Measurements from ENCODE around the gene CASP5.
"Not testable (repeated sequence)": the region's sequence is repeated elsewhere in the genome, so short reads cannot be mapped to it uniquely, and the experiment has no call there.

The CASP5 gene

DNA sequence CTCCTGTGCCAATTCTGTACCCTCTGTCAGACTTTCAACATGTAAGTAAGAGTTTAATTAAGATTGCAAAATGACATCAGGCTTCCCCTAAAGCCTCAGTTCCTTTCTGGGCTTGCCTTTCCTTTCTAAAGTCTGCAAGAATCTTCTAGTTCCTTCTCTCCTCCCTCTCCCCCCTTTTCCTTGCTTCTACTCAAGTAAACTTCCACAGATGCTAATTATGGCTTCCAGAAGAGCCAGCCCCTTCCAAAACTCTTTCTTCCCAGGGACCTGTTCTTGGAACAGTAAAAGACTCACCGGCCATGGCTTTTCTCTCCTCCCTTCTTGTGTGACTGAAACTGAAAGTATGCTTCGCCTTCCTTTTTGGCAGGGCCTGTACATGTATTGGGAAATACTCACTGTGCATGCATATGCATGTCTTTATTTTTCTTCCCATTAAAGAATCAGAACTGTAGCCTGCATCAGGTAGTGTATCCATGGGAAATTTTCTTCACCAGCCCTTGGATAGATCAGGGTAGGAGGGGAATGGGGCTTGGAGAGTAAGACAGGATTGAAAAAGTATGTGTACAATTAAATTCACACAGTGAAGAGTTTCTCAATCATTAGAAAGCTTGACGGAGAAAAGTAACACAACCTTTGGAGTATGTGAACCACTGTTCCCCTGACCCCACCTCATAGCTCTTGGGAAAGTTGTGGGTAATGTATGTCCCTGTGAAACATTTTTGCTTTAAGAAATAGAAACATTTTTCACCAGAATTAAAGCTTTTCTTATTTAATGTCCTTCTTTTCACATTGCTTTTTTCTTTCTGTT is 12.0 kb upstream of the CASP5 start, which contains the start of gene CASP1:
Gene CASP1 (minus strand): TSS at position 332 of the 808 bp plus-strand sequence. CDS start 31 bp downstream, at position 301.
- Histone ChIP-seq H3K9me2 (replicated peaks; ENCODE audit: insufficient read depth, low read length) (no peaks in the 10 kb centered on the region), H4K20me1 (ENCODE audit: low read depth, low read length) (no peaks in the 10 kb centered on the region), H3K36me3 (ENCODE audit: low read length) (no peaks in the 10 kb centered on the region), H3K79me2 (ENCODE audit: insufficient read depth, low read length) (no peaks in the 10 kb centered on the region), H3K27ac (ENCODE audit: low read depth, low read length) (no peak within 1 kb of the TSS), H3K4me3 (ENCODE audit: insufficient read depth, low read length, poor library complexity, severe bottlenecking) (no peak within 1 kb of the TSS), H2AFZ (ENCODE audit: low read depth, low read length, severe bottlenecking) (no peak within 1 kb of the TSS), H3K4me2 (ENCODE audit: low read depth, low read length, poor library complexity, severe bottlenecking) (no peak within 1 kb of the TSS), H3K27me3 (ENCODE audit: low read length) (no peaks in the 10 kb centered on the region), H3F3A (ENCODE audit: insufficient read depth) (no peaks in the 10 kb centered on the region), H3K9ac (ENCODE audit: low read length) (no peak within 1 kb of the TSS), H3K9me3 (ENCODE audit: insufficient read depth, low read length) (no peaks in the 10 kb centered on the region)
- no peak for TF ChIP-seq EZH2phosphoT487 (conservative IDR thresholded peaks at IDR 0.05; ENCODE audit: low read length)
- TF ChIP-seq CTCF (IDR thresholded peaks at IDR 0.05; ENCODE audit: insufficient read depth, low read length, poor library complexity, severe bottlenecking): no peak

DNA sequence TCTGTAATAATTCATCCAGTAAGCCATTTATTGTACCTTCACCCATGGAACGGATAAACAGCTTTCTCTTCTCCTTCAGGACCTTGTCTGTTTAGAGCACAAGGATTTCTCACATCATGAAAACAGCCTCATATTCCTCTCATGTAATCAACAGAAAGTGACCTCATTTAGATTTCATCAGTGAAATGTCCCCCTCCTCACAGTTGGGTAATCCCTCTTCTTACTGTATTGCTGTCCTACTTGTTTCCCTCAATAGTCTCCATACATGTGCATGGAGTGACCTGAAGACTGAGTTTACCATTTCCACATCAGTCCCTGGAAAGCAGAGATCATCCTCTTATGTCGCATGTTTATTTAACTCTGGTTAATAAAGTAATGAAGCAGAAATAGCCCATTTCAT is 11.4 kb upstream of the CASP5 start:
- not testable (repeated sequence) for H3K9ac ChIP-seq (ENCODE audit: low read length); H3K36me3 ChIP-seq (ENCODE audit: low read length); H3K4me2 ChIP-seq (ENCODE audit: low read depth, low read length, poor library complexity, severe bottlenecking); H3K9me3 ChIP-seq (ENCODE audit: insufficient read depth, low read length); H3K4me3 ChIP-seq (ENCODE audit: insufficient read depth, low read length, poor library complexity, severe bottlenecking); H2AFZ ChIP-seq (ENCODE audit: low read depth, low read length, severe bottlenecking); H3K27me3 ChIP-seq (ENCODE audit: low read length); H3F3A ChIP-seq (ENCODE audit: insufficient read depth); H3K27ac ChIP-seq (ENCODE audit: low read depth, low read length); H4K20me1 ChIP-seq (ENCODE audit: low read depth, low read length); H3K79me2 ChIP-seq (ENCODE audit: insufficient read depth, low read length); H3K9me2 ChIP-seq (replicated peaks; ENCODE audit: insufficient read depth, low read length)

DNA sequence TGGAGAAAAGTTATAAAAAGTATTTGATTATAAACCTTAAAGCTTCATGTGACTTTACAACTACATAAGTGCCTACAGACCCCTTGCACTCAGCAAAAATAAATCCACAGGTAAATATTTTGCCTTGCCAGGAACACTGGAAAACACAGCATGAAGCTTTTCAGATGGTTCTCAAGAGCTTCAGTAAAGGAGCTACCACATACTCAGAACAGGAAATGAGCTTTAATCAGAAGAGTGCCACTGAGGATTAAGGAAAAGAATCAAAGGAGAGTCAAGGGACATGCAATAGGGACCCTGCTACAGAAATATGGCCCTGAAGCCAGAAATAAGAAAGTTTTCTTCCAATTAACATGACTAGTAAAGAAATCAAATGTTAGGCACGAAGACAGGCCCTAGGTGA is 10.8 kb upstream of the CASP5 start:
- no peak overlapping the region for H3K4me2 ChIP-seq (ENCODE audit: low read depth, low read length, poor library complexity, severe bottlenecking)
- no peaks in the 10 kb centered on the region for H3K36me3 ChIP-seq (ENCODE audit: low read length)
- no peak overlapping the region for H3K27ac ChIP-seq (ENCODE audit: low read depth, low read length)
- no peaks in the 10 kb centered on the region for H3K27me3 ChIP-seq (ENCODE audit: low read length)
- H3F3A ChIP-seq (ENCODE audit: insufficient read depth): no peaks in the 10 kb centered on the region
- no peaks in the 10 kb centered on the region for H3K79me2 ChIP-seq (ENCODE audit: insufficient read depth, low read length)
- H2AFZ ChIP-seq (ENCODE audit: low read depth, low read length, severe bottlenecking): no peak overlapping the region
- H3K9me2 ChIP-seq (replicated peaks; ENCODE audit: insufficient read depth, low read length): no peaks in the 10 kb centered on the region
- no peaks in the 10 kb centered on the region for H4K20me1 ChIP-seq (ENCODE audit: low read depth, low read length)
- H3K9ac ChIP-seq (ENCODE audit: low read length): no peak overlapping the region
- TF ChIP-seq EZH2phosphoT487 (conservative IDR thresholded peaks at IDR 0.05; ENCODE audit: low read length) (no peak), CTCF (IDR thresholded peaks at IDR 0.05; ENCODE audit: insufficient read depth, low read length, poor library complexity, severe bottlenecking) (no peak)
- H3K4me3 ChIP-seq (ENCODE audit: insufficient read depth, low read length, poor library complexity, severe bottlenecking): no peak overlapping the region
- H3K9me3 ChIP-seq (ENCODE audit: insufficient read depth, low read length): no peaks in the 10 kb centered on the region

GRCh38 chr11:105033343-105033742 is 10.4 kb upstream of the CASP5 start:
- Histone ChIP-seq H2AFZ (ENCODE audit: low read depth, low read length, severe bottlenecking) (no peak overlapping the region), H4K20me1 (ENCODE audit: low read depth, low read length) (no peaks in the 10 kb centered on the region), H3K4me3 (ENCODE audit: insufficient read depth, low read length, poor library complexity, severe bottlenecking) (no peak overlapping the region), H3K9me3 (ENCODE audit: insufficient read depth, low read length) (no peaks in the 10 kb centered on the region), H3K36me3 (ENCODE audit: low read length) (no peaks in the 10 kb centered on the region), H3K4me2 (ENCODE audit: low read depth, low read length, poor library complexity, severe bottlenecking) (no peak overlapping the region), H3K27ac (ENCODE audit: low read depth, low read length) (no peak overlapping the region), H3K9ac (ENCODE audit: low read length) (no peak overlapping the region), H3K9me2 (replicated peaks; ENCODE audit: insufficient read depth, low read length) (no peaks in the 10 kb centered on the region), H3F3A (ENCODE audit: insufficient read depth) (no peaks in the 10 kb centered on the region), H3K79me2 (ENCODE audit: insufficient read depth, low read length) (no peaks in the 10 kb centered on the region), H3K27me3 (ENCODE audit: low read length) (no peaks in the 10 kb centered on the region)
- TF ChIP-seq CTCF (IDR thresholded peaks at IDR 0.05; ENCODE audit: insufficient read depth, low read length, poor library complexity, severe bottlenecking) (no peak), EZH2phosphoT487 (conservative IDR thresholded peaks at IDR 0.05; ENCODE audit: low read length) (no peak)

All from SU-DHL-6 (cell line).